NCI-H524 treated with DMSO at 0.1 percent for 48 hours (cell line): Measurements from ENCODE around the gene DNM3.

Experiments
- DNase-seq: peaks from one replicate; lab custom pipeline; 2025; lab: John Stamatoyannopoulos, UW

Gene DNM3

GRCh38 chr1:172238965-172239364 lies 397.7 kb downstream of the DNM3 start:
- no peak for DNase-seq

- no peak for DNase-seq
Observed at GRCh38 chr1:172239901-172240300, 398.6 kb downstream of the DNM3 start.

GRCh38 chr1:172241540-172241939 lies 400.2 kb downstream of the DNM3 start:
- no peak for DNase-seq

- DNase-seq = no peak
Observed at GRCh38 chr1:172244865-172245264, 403.6 kb downstream of the DNM3 start.

- DNase-seq = no peak
Observed at GRCh38 chr1:172245788-172246187, 404.5 kb downstream of the DNM3 start.

GRCh38 chr1:172246521-172247390 lies 405.5 kb downstream of the DNM3 start:
- DNase-seq = no peak

- DNase-seq = no peak
Observed at GRCh38 chr1:172251486-172251885, 410.2 kb downstream of the DNM3 start.

- no peak for DNase-seq
Observed at GRCh38 chr1:172252321-172252720, 411.0 kb downstream of the DNM3 start.

DNA sequence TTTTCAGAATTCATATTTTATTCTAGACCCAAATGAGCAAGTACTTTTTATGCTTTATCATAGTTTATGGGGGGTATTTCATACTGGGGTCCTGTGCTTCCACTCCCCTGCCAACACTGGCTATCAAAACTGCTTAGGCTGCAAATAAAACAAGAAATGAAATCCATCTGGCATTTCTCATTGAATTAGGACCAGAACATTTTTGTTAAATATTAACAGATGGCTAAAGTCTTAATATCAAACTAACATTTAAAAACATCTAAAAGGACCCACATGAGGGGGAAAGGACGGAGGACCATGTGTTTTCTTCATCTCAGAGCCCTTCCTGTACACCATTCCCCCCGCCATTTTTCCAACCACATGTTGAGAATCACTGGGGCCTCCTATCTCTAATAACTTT lies 411.7 kb downstream of the DNM3 start:
- no peak for DNase-seq

- no peak for DNase-seq
Observed at GRCh38 chr1:172254521-172255222, 413.4 kb downstream of the DNM3 start.

DNA sequence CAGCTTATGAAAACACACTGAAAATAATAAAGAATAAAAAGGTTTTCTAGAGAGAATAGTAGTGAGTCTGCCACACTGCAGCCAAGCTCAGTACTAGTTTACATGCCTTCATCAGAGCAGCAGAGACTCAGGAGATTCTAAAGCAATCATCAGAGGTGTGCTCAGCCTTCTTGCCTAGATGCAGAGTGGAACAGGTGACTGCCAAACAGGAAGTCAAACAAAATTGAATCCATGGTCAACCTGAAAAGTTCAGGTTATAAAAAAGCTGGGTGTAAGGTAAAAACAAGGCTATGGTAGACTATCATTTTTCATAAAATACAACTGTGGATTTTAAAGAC lies 413.9 kb downstream of the DNM3 start:
- DNase-seq = no peak

DNA sequence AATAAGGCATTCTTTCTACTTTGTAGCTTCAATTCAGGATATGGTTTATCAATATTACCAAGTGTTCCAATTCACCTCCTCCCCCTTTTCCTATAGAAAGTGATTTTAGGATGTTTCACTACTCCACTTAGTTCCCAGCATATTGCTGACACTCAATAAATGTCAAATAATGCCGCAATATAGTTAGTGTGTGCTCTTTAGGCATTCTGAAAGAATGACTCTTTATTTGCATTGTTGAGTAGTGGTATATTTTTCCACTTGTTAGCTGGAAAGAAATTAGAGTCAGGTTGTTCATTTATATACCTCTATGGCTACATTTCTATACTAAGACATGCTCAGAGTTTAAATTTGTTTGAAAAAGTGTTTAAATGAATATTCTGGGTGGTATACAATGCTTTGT lies 424.6 kb downstream of the DNM3 start:
- no peak for DNase-seq

DNA sequence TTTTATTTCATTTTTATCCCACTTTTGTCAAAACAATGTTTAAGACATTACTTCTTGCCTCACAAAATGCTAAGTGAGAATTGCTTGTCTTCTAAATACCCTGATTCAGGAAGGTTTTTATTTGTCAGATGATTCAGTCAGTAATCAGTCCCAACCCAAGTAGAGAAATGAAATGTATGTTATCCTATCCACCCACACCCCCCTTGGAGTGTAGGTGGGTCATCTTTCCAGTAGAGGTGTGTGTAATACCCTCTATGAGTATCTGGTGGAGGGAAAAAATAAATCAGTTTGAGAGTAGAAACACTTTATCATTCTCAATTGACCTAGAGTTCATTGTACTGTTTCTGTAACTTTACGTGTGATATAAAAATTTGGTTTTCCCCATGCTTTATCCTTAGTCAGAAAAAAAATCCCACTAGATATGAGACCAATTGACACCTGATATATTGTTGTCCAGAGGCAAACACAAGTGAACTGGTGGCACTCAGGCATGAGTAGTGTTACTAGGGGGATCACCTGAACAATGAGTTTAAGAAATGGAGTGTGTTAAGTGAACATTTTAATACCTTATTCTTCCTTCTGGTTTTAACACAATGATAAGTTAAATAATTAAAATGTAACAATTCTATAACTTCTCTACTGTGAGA lies 425.4 kb downstream of the DNM3 start:
- DNase-seq = no peak

GRCh38 chr1:172268237-172268636 lies 426.9 kb downstream of the DNM3 start:
- DNase-seq = no peak

DNA sequence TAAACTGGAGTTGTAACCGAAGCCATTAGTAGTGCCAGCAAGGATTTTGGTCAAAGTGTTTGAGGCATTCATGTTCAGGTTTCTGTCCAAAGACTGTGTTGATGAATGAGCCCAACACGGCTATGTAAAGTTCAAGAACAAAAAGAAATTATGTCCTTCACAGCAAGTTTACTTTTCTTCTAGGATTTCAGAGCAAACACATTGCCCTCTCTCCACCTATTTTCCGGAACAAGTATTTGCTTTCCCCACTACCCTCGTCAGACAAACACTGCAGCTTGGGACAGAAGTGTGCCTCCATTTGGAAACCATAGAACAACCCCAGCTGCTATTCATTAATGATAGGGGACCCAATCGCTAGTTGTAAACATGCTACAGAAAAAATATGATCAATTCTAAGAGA lies 427.8 kb downstream of the DNM3 start:
- no peak for DNase-seq

DNA sequence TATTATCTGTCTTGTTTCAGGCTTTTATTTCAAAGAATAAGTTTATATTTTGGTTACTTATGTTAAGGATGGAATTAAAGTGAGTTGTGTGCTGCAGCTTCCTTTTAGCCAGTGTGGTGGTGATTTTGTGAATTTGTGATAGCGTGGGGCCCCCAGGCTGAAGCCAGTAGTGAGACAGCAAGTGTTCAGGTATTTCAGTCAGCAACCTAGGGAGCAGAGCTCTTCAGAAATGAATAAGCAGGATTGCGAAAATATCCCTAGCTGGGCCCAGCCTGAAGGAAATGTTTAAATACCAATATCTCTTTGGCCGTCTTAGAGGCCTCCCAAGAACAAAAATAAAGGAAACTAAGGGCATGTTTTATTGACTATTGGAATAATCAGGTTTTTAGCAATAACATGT lies 428.3 kb downstream of the DNM3 start:
- DNase-seq = no peak

- DNase-seq = no peak
Observed at GRCh38 chr1:172270605-172271004, 429.3 kb downstream of the DNM3 start.

- no peak for DNase-seq
Observed at GRCh38 chr1:172272087-172272486, 430.8 kb downstream of the DNM3 start.

- DNase-seq = no peak
Observed at GRCh38 chr1:172273647-172274396, 432.5 kb downstream of the DNM3 start.

- DNase-seq = no peak
Observed at GRCh38 chr1:172275478-172275877, 434.2 kb downstream of the DNM3 start.

DNA sequence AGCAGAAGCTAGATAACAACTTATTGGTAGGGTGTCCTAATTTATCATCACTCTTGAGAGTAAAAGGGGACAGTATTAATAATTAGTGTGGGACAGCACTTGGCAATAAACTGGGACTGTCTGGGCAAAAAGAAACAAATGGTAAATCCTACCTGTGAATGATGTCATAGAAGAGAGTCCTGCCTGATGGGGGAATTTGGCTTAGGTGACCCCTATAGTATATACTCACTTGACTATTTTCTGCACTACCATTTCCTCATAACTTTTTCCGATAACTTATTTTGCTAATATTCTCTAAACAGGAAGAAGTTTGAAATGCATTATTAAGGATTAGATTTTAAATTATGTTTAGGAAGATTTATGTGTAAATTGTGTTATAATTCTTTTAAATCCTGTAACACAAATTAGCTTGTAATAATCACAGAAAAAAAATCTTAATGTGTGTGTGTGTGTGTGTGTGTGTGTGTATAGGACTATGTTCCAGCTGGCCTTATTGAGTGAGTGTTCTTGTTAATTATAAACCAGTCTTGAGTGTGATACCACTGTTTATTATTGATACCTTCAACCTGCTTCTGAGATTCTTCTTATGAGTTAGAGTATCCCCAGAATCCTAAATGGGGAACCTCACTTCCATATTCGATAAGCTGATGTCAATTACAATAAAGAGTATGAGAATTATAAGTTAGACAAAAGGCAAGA lies 435.0 kb downstream of the DNM3 start:
- no peak for DNase-seq

GRCh38 chr1:172277275-172277674 lies 436.0 kb downstream of the DNM3 start:
- no peak for DNase-seq
